NCI-H446 treated with DMSO at 0.1 percent for 48 hours (cell line): ENCODE measurements around the gene KDM1B.
A peak's percentile ranks its signal among the peaks of the same experiment; 100 is the strongest.
"Not testable (repeated sequence)": the region's sequence is repeated elsewhere in the genome, so short reads cannot be mapped to it uniquely, and the experiment has no call there.

ENCODE experiments used
- DNase-seq: peaks from one replicate; lab custom pipeline; 2025; lab: John Stamatoyannopoulos, UW

Gene KDM1B

DNA sequence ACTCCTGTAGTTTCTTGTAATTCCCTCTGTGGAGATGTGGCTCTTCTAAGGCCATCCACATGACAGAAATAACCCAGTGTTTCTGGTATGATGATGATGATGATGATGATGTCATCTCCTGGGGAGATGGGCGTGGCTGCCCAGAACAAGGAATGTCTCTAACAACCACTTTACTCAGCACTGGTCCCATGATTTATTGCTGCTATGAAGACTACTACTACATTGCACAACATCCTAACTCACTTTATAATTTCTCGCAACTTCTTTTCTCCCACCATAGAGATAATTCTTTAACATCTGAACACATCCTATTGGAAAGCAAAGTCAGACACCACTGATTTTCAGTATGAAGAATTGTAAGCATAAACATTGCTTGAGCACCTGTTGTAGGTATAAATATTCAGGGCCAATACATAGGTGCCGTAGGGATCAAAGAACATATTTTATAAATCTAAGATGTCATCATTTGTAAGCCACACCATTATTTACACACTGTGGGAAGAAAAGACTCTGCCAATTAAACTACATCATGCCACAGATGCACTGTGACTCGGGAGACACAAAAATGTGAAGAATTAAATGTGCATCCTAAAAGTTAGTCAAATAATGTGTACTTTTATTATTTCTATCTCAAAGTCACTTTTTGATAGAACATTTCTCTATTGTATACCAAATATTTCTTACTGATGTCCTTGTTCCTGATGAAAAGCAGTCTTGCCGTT lies 6.8 kb upstream of the KDM1B start:
- DNase-seq = no peak

DNA sequence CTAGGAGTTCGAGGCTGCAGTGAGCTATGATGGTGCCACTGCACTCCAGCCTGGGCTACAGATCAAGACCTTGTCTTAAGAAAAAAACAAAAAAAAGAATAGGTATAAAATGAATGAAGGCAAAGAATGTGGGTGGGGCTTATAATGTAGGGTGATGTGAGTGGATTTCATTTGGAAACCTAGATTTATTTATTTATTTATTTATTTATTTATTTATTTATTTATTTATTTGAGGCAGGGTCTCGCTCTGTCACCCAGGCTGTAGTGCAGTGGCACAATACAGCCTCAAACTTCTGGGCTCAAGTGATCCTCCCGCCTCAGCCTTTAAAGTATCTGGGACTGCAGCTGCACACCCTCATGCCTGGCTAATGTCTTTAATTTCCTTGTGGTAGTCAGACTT lies 3.8 kb upstream of the KDM1B start:
- DNase-seq = not testable (repeated sequence)

DNA sequence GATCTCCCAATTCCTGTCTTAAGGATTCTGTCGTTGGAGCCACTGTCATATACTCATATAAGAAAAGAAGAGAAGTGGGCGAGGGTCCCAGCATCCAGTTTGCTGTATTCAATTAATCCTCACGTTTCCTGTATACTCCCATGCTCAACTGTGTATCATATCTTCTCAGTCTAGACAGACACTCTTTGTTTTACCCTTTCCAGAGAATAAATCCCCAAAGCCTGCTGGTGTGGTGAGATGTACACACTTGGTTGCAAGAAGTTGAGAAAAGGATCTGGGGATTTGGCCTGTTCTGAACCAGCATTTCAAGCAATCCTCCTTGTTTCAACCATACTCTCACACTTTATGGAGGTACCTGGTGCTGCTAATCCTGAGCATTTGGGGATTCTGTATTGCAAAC lies 3.4 kb upstream of the KDM1B start:
- no peak for DNase-seq

- no peak for DNase-seq
Observed at GRCh38 chr6:18153311-18153703, 1.9 kb upstream of the KDM1B start.

DNA sequence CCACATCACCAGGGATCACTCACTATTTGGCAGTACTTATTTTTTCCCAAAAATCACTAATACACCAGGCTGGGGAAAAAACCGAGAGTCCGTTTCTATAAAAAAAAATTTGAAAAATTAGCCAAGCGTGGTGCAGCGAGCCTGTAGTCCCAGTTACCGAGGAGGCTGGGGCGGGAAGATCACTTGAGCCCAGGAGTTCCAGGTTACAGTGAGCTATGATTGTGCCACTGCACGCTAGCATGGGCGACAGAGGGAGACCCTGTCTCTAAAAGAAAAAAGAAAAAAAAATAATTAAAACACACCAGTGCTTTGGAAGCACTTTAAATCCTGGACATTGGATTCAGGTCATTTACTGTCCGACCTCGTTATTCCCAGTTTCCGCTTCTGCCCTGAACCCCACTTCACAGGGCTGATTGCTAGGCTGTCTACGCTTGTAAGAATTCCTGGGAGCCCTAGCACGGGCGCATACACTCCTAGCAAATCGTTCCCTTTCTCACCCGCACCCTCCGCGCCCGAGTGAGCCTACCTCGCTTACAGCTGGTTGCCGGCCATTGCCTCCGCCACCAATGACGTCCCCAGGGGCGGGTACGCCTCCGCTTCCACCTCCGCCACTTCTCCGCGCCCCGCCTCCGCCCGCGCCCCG lies 594 bp upstream of the KDM1B start, which contains the start of gene TPMT:
TPMT (minus strand) TSS at position 571 of the 643 bp plus-strand sequence. CDS start 5,950 bp downstream, outside the sequence.
- DNase-seq = peak; percentile 90

GRCh38 chr6:18155864-18156421 lies 721 bp downstream of the KDM1B start:
- DNase-seq = peak; percentile 35

- DNase-seq = no peak
Observed at GRCh38 chr6:18160911-18161310, 5.7 kb downstream of the KDM1B start.

DNA sequence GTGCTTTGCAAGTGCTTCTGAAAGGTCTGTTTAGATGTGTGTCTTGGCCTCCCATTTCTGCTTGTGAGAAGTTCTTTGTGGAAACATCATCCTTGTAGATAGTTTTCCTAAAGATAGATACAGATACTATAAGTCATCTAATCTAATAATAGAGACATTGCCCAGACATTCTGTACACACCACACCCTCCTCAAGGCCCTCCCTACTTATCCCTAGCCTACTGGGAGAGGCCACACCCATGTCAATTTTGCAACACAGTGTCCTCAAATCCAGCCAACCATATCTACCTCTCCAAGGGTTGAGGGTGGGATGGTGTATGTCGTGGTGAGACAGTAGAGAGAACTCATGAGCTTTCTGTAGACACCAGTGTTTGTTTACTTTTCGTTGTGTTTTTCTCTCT lies 6.2 kb downstream of the KDM1B start:
- no peak for DNase-seq

DNA sequence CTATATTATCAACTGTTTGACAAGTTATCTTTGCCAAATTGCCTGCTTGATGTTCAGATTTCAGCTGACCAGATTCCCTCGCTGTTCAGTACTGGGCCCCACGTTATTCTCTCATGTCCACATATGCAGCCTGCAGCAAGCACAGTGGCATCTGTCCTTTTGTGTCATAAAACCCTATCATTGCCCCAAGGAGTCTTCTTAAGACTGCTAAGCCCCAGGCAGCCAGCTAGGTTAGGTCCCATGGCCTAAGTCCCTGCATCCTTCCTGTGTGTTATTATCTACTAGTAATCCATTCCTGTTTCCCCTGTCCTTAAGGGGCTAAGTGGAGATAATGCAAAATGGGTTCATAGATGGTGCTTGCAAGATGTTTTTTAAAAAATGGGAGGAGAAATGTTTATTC lies 7.2 kb downstream of the KDM1B start:
- no peak for DNase-seq

- no peak for DNase-seq
Observed at GRCh38 chr6:18165751-18166150, 10.5 kb downstream of the KDM1B start.

DNA sequence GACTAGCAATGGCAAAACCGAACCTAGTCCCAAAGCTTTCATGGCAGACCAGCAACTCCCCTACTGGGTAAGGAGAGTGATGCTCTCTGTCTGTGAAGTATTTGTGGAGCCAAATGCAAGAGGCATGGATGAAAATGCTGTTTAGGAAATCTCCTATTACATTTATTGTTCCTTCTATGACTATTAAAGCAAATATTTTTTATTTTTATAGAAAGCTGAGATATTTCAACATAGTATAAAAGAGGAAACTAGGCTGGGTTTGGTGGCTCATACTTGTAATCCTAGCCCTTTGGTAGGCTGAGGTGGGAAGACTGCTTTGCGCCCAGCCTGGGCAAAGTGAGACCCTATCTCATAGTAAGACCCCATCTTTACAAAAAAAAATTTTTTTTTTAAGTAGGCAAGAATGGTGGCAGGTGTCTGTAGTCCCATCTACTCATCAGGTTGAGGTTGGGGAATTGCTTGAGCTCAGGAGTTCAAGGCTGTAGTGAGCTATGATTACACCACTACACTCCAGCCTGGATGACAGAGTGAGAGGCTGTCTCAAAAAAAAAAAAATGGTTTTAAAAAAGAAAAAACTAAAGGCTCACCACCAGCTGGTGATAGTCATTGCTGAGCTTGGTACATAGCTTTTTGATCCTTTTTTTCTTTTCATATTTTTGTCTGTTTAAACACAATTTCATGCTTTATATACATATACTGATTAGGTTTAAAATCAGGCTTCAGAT lies 11.3 kb downstream of the KDM1B start:
- no peak for DNase-seq

DNA sequence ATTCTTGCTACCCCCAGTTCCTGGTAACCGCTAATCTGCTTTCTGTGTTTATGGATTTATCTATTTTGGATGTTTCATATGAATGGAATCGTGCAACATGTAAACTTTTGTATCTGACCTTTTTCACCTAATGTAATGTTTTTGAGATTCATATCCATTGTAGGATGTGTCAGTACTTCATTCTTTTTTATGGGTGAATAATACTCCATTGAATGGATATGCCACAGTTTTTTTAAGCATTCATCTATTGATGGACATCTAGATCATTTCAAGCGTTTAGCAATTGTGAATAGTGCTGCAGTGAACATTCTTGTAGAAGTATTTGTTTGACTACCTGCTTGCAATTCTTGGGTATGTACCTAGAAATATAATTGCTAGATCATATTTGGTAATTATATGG lies 13.0 kb downstream of the KDM1B start:
- DNase-seq = no peak

- DNase-seq = no peak
Observed at GRCh38 chr6:18171871-18172270, 16.6 kb downstream of the KDM1B start.

- not testable (repeated sequence) for DNase-seq
Observed at GRCh38 chr6:18176198-18176597, 21.0 kb downstream of the KDM1B start.

DNA sequence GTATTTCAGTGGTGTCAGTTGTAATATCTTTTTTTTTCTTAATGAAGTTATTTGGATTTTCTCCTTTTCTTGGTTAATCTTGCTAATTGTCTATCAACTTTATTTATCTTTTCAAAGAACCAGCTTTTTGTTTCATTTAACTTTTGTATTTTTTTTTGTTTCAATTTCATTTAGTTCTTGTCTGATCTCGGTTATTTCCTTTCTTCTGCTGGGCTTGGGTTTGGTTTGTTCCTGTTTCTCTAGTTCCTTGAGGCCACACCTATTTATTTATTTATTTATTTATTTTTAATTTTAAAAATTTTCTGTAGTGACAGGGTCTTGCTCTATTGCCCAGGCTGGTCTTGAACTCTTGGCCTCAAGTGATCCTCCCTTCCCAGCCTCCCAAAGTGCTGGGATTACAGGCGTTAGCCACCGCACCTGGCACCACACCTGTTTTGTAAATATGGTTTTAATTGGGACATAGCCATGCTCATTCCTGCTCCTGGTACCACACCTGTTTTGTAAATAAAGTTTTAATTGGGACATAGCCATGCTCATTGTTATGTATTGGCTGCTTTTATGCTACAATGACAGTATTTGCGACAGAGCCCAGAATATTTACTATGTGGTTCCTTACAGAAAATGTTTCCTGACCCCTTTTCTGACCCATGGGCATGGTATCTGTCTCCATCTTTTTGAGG lies 22.2 kb downstream of the KDM1B start:
- DNase-seq = no peak

GRCh38 chr6:18178960-18179615 lies 23.9 kb downstream of the KDM1B start:
- no peak for DNase-seq

DNA sequence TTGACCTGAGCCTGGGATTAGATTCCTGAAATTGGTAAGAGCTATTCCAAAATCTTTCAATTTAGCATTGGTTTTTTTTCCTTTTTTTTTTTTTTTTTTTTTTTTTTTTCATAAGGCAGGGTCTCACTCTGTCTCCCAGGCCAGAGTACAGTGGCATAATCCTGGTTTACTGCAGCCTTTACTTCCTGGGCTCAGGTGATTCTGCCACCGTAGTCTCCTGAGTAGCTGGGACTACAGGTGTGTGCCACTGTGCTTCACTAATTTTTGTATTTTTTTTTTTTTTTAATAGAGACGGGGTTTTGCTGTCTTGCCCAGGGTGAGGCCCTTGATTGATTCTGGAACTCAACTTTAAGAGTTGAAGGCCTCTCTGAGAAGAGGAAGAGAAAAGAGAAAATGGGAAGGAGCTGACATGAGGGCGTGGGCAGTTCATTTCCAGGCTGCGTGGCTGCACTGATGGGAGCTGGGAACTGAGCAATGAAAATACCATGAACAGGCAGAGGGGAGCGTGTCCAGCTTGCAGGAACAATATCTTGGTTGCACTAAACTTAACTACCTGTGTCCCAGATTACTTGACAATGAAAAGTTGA lies 24.6 kb downstream of the KDM1B start:
- no peak for DNase-seq

- no peak for DNase-seq
Observed at GRCh38 chr6:18182568-18182967, 27.3 kb downstream of the KDM1B start.

- DNase-seq = peak; percentile 57
Observed at GRCh38 chr6:18183766-18184165, 28.5 kb downstream of the KDM1B start.

- DNase-seq = no peak
Observed at GRCh38 chr6:18185624-18186023, 30.4 kb downstream of the KDM1B start.

GRCh38 chr6:18186033-18186432 lies 30.8 kb downstream of the KDM1B start:
- no peak for DNase-seq
